Transverse colon (tissue), 4 donors: ENCODE results near the gene CADM1. TPM values are rescaled to one million over a fixed set of nuclear protein-coding genes. Genes with fewer than 3 reads are reported as not detected.

Source experiments
- DNase-seq: peaks from one replicate; pipeline ENCODE4 v3.0.0-alpha.2; 2019
- H3K27ac ChIP-seq, 4 donors: fragments of 200-600 bp; sonication (generic); 2 replicates each; pipeline ENCODE4 v1.5.1; 2016 to 2018; ENCODE audit warnings: inconsistent platforms in 4 of 4
- H3K27me3 ChIP-seq: fragments of 200-600 bp; sonication (generic); 2 replicates; pipeline ENCODE4 v1.5.1; 2017; ENCODE audit warnings: inconsistent platforms
- H3K36me3 ChIP-seq, 4 donors: fragments of 200-600 bp; sonication (generic); 2 replicates each; pipeline ENCODE4 v1.5.1; 2017 to 2019; ENCODE audit warnings: inconsistent platforms in 4 of 4
- H3K4me1 ChIP-seq, 4 donors: fragments of 200-600 bp; sonication (generic); 2 replicates each; pipeline ENCODE4 v1.5.1; 2017 to 2020; ENCODE audit warnings: inconsistent platforms in 4 of 4
- H3K4me3 ChIP-seq, 4 donors: fragments of 200-600 bp; sonication (generic); 1 replicate in 1 of 4; 2 replicates in 3 of 4; pipeline versions ENCODE4 v1.5.1 to v1.6.1; 2017 to 2019; ENCODE audit warnings: inconsistent platforms in 4 of 4
- H3K9me3 ChIP-seq, 2 donors: fragments of 200-600 bp; sonication (generic); 2 replicates each; pipeline ENCODE4 v1.5.1; 2017 to 2019; ENCODE audit warnings: inconsistent platforms in 2 of 2
- CTCF ChIP-seq, 5 experiments: fragments of 200-600 bp in 3 of 5; fragments of 450-650 bp in 2 of 5; sonication (generic) in 3 of 5; IDR thresholded peaks; 1 replicate in 2 of 5; 2 replicates in 3 of 5; pipeline ENCODE4 v1.5.1; 2016 to 2017; ENCODE audit warnings: antibody characterized with exemption in 5 of 5, inconsistent platforms in 3 of 5, mild to moderate bottlenecking in 2 of 5, moderate library complexity in 1 of 5
- EP300 ChIP-seq: sonication (generic); formaldehyde crosslinking; IDR thresholded peaks from one replicate; pipeline ENCODE4 v1.6.1; 2017; ENCODE audit warnings: antibody characterized with exemption, low read depth
- POLR2A ChIP-seq: fragments of 450-650 bp; IDR thresholded peaks from one replicate; pipeline ENCODE4 v1.6.1; 2016; ENCODE audit warnings: antibody characterized with exemption, mild to moderate bottlenecking, moderate library complexity
- POLR2AphosphoS5 ChIP-seq, 3 donors: sonication (generic); formaldehyde crosslinking; IDR thresholded peaks; one replicate each; pipeline ENCODE4 v1.6.1; 2016; ENCODE audit warnings: antibody characterized with exemption in 3 of 3
- WGBS, 2 donors: methylation state at CpG; one replicate each; pipeline ENCODE4 v1.1.5; 2018; ENCODE audit warnings: low coverage in 1 of 2; 5-methylcytosine and 5-hydroxymethylcytosine counted together
- in situ Hi-C, 4 donors: fragments of 200-750 bp; cut with MboI; loops; one replicate each; pipeline versions ENCODE4 v1.15.0 to v1.15.1; 2017; ENCODE audit warnings: low sequenced_read_pairs in 3 of 4, low pct_ligation_motif_present in 1 of 4, low pct_unique_long_range_greater_than_20kb in 1 of 4
- intact Hi-C: fragments of 100-400 bp; cut with DNase I; formaldehyde crosslinking; loops from one replicate; pipeline ENCODE4 v1.15.1; 2023; ENCODE audit warnings: low total_unique reads
- total RNA-seq, 4 donors: library from RNA; depleted of rRNA; stranded (reverse); fragments of >200 nt; gene quantifications; one replicate each; pipeline ENCODE4 v1.1.0, GENCODE V29; 2016

CADM1 gene
- total RNA-seq, 4 donors from 2014 or later = 2.8 to 6.4 (median 3.7) TPM

GRCh38 chr11:115154355-115154736 is 349.9 kb downstream of the CADM1 start:
- DNase-seq = no peak
- Histone ChIP-seq H3K9me3 (no peaks in the 10 kb centered on the region), H3K4me3 (no peak overlapping the region), H3K4me1 (no peaks in the 10 kb centered on the region), H3K27me3 (no peaks in the 10 kb centered on the region), H3K27ac (no peak overlapping the region), H3K36me3 (no peaks in the 10 kb centered on the region)
- in situ Hi-C loops (no loop called here), intact Hi-C loops (no loop called here)
- no peak for TF ChIP-seq CTCF (IDR thresholded peaks at IDR 0.05)
- TF ChIP-seq POLR2AphosphoS5 (IDR thresholded peaks at IDR 0.05) = no peak
- no peak for TF ChIP-seq EP300
- TF ChIP-seq POLR2A = no peak
- WGBS, 2 donors = 72 to 81% methylated on average over 6 to 9 of the region's 9 CpGs

GRCh38 chr11:115153731-115154354 is 350.4 kb downstream of the CADM1 start:
- 93 to 95% methylated on average over 29 to 39 of the region's 39 CpGs for WGBS, 2 donors
- DNase-seq = no peak
- no peaks in the 10 kb centered on the region for H3K9me3 ChIP-seq
- no peak overlapping the region for H3K27ac ChIP-seq
- H3K27me3 ChIP-seq = no peaks in the 10 kb centered on the region
- in situ Hi-C loops = no loop called here
- no peak overlapping the region for H3K4me3 ChIP-seq
- no peaks in the 10 kb centered on the region for H3K36me3 ChIP-seq
- no peaks in the 10 kb centered on the region for H3K4me1 ChIP-seq
- intact Hi-C loops = no loop called here
- TF ChIP-seq POLR2A (no peak), CTCF (IDR thresholded peaks at IDR 0.05) (no peak), EP300 (no peak), POLR2AphosphoS5 (IDR thresholded peaks at IDR 0.05) (no peak)

GRCh38 chr11:115153135-115153534 is 351.1 kb downstream of the CADM1 start:
- Histone ChIP-seq H3K27me3 (no peaks in the 10 kb centered on the region), H3K9me3 (no peaks in the 10 kb centered on the region), H3K36me3 (no peaks in the 10 kb centered on the region), H3K4me1 (no peaks in the 10 kb centered on the region), H3K4me3 (no peak overlapping the region), H3K27ac (no peak overlapping the region)
- TF ChIP-seq POLR2AphosphoS5 (IDR thresholded peaks at IDR 0.05) (no peak), CTCF (IDR thresholded peaks at IDR 0.05) (no peak), EP300 (no peak), POLR2A (no peak)
- 42 to 82% methylated on average over 4 to 8 of the region's 8 CpGs for WGBS, 2 donors
- intact Hi-C loops = no loop called here
- no peak for DNase-seq
- in situ Hi-C loops = no loop called here

GRCh38 chr11:115151010-115151409 is 353.2 kb downstream of the CADM1 start:
- no peaks in the 10 kb centered on the region for H3K9me3 ChIP-seq
- no peaks in the 10 kb centered on the region for H3K27me3 ChIP-seq
- TF ChIP-seq EP300 (no peak), POLR2A (no peak), CTCF (IDR thresholded peaks at IDR 0.05) (no peak), POLR2AphosphoS5 (IDR thresholded peaks at IDR 0.05) (no peak)
- in situ Hi-C loops (no loop called here), intact Hi-C loops (no loop called here)
- H3K36me3 ChIP-seq = no peaks in the 10 kb centered on the region
- H3K4me3 ChIP-seq = no peak overlapping the region
- no peak for DNase-seq
- H3K27ac ChIP-seq = no peak overlapping the region
- H3K4me1 ChIP-seq = no peaks in the 10 kb centered on the region
- 84 to 100% methylated on average over 1 of the region's 1 CpG for WGBS, 2 donors
